Measurements from ENCODE around the gene AKT1S1. TPM values are rescaled to one million over a fixed set of nuclear protein-coding genes. Genes with fewer than 3 reads are reported as not detected.
A peak's percentile ranks its signal among the peaks of the same experiment; 100 is the strongest.

AKT1S1 gene
- total and polyA plus RNA-seq, 2 of the 13 experiments (the other 11 are each of a cell fraction or from before 2014, with no cell fraction given), result 13.5 to 27.8 TPM

- TF ChIP-seq ZNF543 (CRISPR knock-in tag; IDR thresholded peaks at IDR 0.05), result no peak
- TF ChIP-seq ZNF326 (CRISPR knock-in tag; IDR thresholded peaks at IDR 0.05; ENCODE audit: borderline replicate concordance), result 0 out of 2 replicates have a peak, but pooled peaks have one; percentile 21
- TF ChIP-seq ZNF816 (CRISPR knock-in tag; IDR thresholded peaks at IDR 0.05; ENCODE audit: borderline replicate concordance), result no peak
- no peak for TF ChIP-seq NFRKB (IDR thresholded peaks at IDR 0.05)
- TF ChIP-seq CBX1 (IDR thresholded peaks at IDR 0.05; ENCODE audit: low read depth), result no peak
- TF ChIP-seq CREB3 (CRISPR knock-in tag; IDR thresholded peaks at IDR 0.05), result peak; percentile 70; the same call in 1 of the 2 replicates
- TF ChIP-seq BHLHE40 (IDR thresholded peaks at IDR 0.05; ENCODE audit: low read length), result no peak
- TF ChIP-seq ZNF720 (CRISPR knock-in tag; IDR thresholded peaks at IDR 0.05), result 0 out of 2 replicates have a peak, but pooled peaks have one; percentile 25
- TF ChIP-seq MEF2D (CRISPR knock-in tag; IDR thresholded peaks at IDR 0.05), result no peak
- no peak for TF ChIP-seq PRPF4 (IDR thresholded peaks at IDR 0.05; ENCODE audit: low read depth, low read length, poor library complexity, severe bottlenecking)
- TF ChIP-seq NCOA1 (CRISPR knock-in tag; IDR thresholded peaks at IDR 0.05), result no peak
- no peak for TF ChIP-seq AHDC1 (CRISPR knock-in tag; IDR thresholded peaks at IDR 0.05; ENCODE audit: borderline replicate concordance)
- TF ChIP-seq NPAS2 (CRISPR knock-in tag; IDR thresholded peaks at IDR 0.05; ENCODE audit: borderline replicate concordance), result no peak
- TF ChIP-seq ADNP (CRISPR knock-in tag; IDR thresholded peaks at IDR 0.05), result no peak
- no peak for TF ChIP-seq ZNF225 (CRISPR knock-in tag; IDR thresholded peaks at IDR 0.05)
- TF ChIP-seq ZSCAN30 (CRISPR knock-in tag; IDR thresholded peaks at IDR 0.05), result no peak
- TF ChIP-seq ZNF337 (CRISPR knock-in tag; IDR thresholded peaks at IDR 0.05; ENCODE audit: borderline replicate concordance, low read depth), result no peak
- no peak for TF ChIP-seq ZNF672 (CRISPR knock-in tag; IDR thresholded peaks at IDR 0.05)
- no peak for TF ChIP-seq CENPX (CRISPR knock-in tag; IDR thresholded peaks at IDR 0.05)
- TF ChIP-seq NKX3-1 (CRISPR knock-in tag; IDR thresholded peaks at IDR 0.05), result peak; percentile 71
- TF ChIP-seq RXRA (CRISPR knock-in tag; IDR thresholded peaks at IDR 0.05), result peak; percentile 51; the same call in 1 of the 2 replicates
- TF ChIP-seq PTBP1 (IDR thresholded peaks at IDR 0.05; ENCODE audit: low read depth, low read length, poor library complexity, severe bottlenecking), result no peak
- no peak for TF ChIP-seq MTA1 (CRISPR knock-in tag; IDR thresholded peaks at IDR 0.05; ENCODE audit: borderline replicate concordance)
These were observed 7.5 kb downstream of the AKT1S1 start (continued) for GRCh38 chr19:49869484-49870308.
